ENCODE measurements around the gene OR8D2.
A peak's percentile ranks its signal among the peaks of the same experiment; 100 is the strongest.

Gene OR8D2

DNA sequence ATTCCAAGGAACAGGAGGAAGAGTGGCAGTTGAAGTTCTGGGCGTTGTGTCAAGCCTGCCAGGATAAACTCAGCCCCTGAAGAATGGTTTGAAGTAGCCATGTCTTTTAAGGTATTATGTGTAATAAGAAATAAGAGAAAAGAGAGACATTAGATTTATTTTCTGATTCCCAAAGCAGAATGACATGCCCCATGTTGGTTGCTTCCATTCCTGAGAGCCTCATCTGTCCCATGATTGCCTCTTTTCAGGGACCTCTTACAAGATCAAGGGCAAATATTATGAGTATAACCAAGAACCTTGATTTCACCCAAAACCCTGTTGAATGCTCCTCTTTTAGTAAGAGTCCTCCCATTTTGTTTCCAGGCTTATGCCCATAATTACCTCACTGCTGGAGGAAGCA, at the start of gene OR8D2:
Gene OR8D2, minus strand, starts transcription at position 101 of the 400 bp plus-strand sequence. Its CDS starts 0 bp downstream, at position 101.
- no peak for DNase-seq (ENCODE audit: low spot score)

DNA sequence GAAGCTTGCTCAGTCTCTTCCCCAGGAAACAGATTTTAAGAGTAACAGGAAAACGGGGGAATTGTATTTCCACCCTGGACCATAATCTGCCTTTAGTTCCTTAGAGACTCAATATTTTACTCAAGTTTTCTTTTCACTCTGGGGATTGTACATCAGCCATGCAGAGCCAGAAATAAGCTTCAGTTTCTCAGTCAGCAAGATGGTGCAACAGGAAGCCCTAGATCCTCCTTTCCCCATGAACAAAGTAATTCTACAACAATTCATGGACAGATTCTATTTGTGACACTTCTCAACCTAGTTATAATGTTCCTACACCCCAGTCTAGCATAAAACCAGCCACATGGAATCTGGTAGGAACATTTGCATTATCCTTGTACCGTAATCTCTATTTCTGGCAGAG, 39.6 kb upstream of the OR8D2 start:
- no peak for DNase-seq (ENCODE audit: low spot score)

DNA sequence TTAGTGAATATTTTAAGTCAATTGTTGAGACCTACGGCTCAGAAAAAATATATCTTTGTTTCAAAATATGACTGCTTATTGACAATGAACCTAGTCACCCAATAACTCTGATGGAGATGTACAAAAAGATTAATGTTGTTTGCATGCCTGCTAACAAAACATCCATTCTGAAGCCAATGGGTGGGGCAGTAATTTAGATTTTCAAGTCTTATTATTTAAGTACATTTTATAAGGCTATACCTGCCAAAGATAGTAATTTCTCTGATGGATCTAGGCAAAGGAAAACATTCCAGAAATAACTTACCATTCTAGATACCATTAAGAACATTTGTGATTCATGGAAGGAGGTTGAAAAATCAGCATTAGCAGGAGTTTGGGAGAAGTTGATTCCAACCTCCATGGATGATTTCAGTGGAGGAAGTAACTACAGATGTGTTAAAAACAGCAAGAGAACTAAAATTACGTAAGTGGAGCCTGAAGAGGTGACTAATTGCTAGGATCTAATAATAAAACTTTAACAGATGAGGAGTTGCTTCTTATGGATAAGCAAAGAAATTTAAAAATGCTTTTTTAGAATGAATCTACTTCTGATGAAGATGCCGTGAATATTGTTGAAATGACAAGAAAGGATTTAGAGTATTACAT, 26.4 kb upstream of the OR8D2 start:
- no peak for DNase-seq (ENCODE audit: low spot score)

DNA sequence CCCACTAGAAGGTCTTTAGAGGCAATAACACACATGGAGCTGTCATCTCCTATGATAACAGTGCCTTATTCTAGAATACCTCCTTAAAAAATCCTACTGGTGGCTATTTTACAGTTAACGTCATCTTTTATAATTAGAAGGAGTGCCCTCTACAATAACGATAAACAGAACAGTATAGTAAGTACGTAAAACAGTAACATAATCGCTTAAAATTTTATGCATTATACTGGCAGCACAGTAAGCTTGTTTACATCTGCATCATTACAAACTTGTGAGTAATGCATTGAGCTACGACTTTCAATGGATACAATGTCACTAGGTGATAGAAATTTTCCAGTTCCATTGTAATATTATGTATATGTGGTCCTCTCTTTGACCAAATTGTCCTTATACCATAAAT, 24.3 kb upstream of the OR8D2 start:
- DNase-seq (ENCODE audit: low spot score): no peak

GRCh38 chr11:124340142-124340447, 20.1 kb upstream of the OR8D2 start:
- no peak for DNase-seq (ENCODE audit: low spot score)

DNA sequence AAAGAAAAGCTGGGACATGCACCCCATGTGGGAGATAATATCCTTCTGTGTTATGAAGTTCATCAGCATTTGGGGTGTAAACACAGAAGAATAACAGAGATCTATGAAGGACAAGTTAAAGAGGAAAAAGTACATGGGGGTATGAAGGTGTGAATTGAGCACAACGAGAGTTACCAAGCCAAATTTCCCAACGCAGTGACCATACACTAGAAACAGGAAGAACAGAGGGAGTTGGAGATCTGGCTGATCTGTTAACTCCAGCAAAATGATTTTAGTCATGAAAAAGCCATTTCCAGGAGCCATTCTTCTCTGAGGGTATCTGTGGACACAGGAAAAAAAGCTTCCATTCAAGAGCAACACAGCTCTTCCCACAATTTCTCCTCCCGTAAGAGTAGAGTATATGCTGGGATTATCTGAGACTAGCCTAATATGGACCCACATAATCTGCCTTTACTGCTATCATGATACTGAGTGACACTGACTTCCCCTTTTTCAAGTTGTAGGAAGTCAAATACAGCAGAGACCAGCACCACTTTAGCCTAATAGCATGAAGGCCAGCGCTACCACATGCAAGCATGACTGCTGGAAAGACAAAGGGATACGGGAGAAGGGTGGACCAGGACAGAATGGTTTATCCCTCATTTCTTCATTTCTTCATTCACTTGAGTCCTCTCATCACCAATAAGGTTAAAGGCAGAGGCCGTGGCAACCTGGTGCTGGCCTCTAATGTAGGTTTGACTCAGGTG, 19.6 kb upstream of the OR8D2 start:
- no peak for DNase-seq (ENCODE audit: low spot score)

DNA sequence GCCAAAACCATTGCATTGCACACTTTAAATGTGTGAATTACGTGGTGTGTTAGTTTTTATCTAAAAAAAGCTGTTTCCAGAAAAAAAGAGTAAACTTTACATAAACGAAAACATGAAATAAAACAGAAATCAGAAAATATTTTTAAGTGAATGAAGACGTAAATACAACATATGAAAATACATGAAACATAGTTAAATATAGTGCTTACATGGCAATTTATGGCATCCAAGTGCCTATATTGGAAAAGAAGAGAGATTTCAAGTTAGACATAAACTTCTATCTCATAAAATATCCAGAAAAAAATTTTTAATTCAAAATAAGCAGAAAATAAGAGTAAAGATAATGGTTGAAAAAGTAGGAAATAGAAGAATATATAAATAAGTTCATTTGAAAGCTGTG, 11.9 kb upstream of the OR8D2 start:
- no peak for DNase-seq (ENCODE audit: low spot score)

- DNase-seq (ENCODE audit: low spot score): peak; percentile 56
Observed at GRCh38 chr11:124329787-124330478, 9.9 kb upstream of the OR8D2 start.

- DNase-seq (ENCODE audit: low spot score): no peak
Observed at GRCh38 chr11:124327775-124328174, 7.8 kb upstream of the OR8D2 start.

GRCh38 chr11:124322356-124322755, 2.4 kb upstream of the OR8D2 start:
- no peak for DNase-seq (ENCODE audit: low spot score)

DNA sequence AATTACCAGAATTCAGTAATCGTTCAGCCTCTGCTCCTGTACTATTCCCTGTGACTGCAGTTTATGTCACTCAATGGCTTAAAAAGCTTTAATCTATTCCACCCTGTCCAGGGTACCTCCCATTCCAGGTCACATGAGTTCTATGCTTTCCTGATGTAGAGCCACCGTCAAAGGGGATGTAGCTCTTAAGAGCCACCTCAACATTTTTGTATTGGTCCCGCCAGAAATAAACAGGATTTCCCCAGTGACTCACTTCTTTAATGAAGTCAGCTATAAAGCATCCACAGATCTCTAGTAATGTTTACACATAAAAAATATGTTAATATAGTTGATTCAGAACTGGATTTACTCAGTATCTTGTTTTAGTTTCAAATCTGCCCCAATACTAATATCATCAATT, 4.9 kb downstream of the OR8D2 start:
- DNase-seq (ENCODE audit: low spot score): no peak

DNA sequence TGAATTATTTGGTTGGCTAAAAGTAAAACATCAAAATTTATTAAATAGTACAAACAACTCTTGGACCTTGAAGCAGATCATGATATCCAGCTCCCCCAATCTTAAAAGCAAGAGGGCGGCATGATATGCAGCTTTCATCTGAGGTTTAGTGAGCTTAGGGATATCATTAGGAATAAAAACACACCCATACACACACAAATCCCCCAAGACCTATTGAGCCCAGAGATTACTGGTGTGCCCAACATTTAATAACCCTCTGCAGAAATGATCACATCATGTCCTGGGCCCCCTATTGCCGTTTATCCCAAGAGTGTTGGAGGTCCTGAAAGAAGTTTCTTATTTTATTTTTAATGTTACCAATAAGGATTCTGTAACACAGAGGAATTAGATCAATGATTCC, 6.1 kb downstream of the OR8D2 start, which contains the start of gene OR8D1:
Gene OR8D1, minus strand, starts transcription at position 101 of the 400 bp plus-strand sequence. CDS start 3,183 bp downstream, outside the sequence.
- no peak for DNase-seq (ENCODE audit: low spot score)

DNA sequence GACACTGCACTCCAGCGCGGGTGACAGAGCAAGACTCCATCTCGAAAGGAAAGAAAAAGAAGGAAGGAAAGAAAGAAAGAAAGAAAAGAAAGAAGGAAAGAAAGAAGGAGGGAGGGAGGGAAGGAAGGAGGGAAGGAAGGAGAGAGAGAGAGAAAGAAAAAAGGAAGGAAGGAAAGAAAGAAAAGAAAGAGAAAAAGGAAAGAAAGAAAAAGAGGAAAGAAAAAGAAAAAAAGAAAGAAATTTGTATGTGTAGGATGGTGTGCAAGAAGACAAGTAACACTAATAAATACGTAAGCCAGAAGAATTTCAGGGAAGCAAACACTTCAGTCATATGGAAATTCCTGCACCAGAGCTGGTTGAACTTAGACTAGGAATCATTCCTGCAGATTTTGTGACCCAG, 6.9 kb downstream of the OR8D2 start:
- DNase-seq (ENCODE audit: low spot score): no peak

- no peak for DNase-seq (ENCODE audit: low spot score)
Observed at GRCh38 chr11:124311670-124312069, 8.3 kb downstream of the OR8D2 start.

GRCh38 chr11:124311269-124311668, 8.7 kb downstream of the OR8D2 start:
- DNase-seq (ENCODE audit: low spot score): no peak

- no peak for DNase-seq (ENCODE audit: low spot score)
Observed at GRCh38 chr11:124310721-124311120, 9.3 kb downstream of the OR8D2 start.

DNA sequence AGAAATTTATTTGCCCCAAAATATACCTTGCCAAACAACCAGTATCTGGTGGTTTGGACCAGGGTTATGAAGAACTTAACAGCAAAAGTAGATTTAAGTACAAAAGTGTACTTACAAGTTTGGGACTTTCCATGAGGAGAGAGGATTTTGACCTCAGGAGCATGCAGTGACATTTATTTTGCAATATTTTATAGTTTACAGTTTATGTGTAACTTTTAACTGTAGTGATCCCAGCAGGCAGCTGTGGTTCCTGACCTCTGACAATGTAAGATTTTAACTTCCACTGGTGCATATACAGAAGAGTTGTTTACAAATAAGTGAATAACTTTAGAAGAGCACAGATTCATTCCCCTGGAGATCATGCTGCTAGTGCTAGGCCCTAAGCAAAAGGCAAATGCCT, 12.9 kb downstream of the OR8D2 start:
- no peak for DNase-seq (ENCODE audit: low spot score)

- DNase-seq (ENCODE audit: low spot score): no peak
Observed at GRCh38 chr11:124302347-124303125, 17.5 kb downstream of the OR8D2 start.

DNA sequence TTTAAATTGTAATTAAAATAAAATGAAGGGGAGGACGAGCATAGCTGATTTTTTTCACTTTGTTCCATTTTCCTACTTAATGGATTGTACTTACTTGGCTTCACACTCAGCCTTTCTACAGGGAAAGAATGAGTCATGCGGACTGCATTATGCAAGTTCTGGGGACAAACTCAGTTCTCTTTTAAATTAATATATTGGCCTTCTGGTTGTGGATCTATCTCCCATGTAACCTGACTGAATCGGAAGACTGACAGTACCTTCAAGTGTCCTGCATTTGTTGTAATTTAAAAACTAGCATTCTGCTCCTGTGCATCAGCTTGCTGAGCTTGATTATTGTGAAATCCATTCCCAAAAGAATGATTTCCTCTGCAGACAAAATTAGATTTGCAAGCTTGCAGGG, 18.4 kb downstream of the OR8D2 start:
- no peak for DNase-seq (ENCODE audit: low spot score)

GRCh38 chr11:124297921-124298320, 22.1 kb downstream of the OR8D2 start:
- DNase-seq (ENCODE audit: low spot score): no peak

GRCh38 chr11:124296016-124296415, 24.0 kb downstream of the OR8D2 start:
- DNase-seq (ENCODE audit: low spot score): no peak

GRCh38 chr11:124294687-124295086, 25.3 kb downstream of the OR8D2 start:
- DNase-seq (ENCODE audit: low spot score): no peak

All from NAMALWA (cell line).